Smooth muscle cell (in vitro differentiated cells): ENCODE data around the gene GDPD2. TPM values are rescaled to one million over a fixed set of nuclear protein-coding genes. Genes with fewer than 3 reads are reported as not detected.

Experiments used
- DNase-seq: peaks from one replicate; lab custom pipeline; 2025; ENCODE audit not compliant: unreplicated experiment; lab: John Stamatoyannopoulos, UW
- H2AFZ ChIP-seq: fragments of 200-600 bp; sonication (generic); 2 replicates; pipeline ENCODE4 v1.6.0; 2016; ENCODE audit warnings: antibody characterized with exemption, low read depth, mild to moderate bottlenecking
- H3F3A ChIP-seq: fragments of 200-600 bp; sonication (generic); 2 replicates; pipeline ENCODE4 v1.6.0; 2017; ENCODE audit warnings: antibody characterized with exemption, low read depth
- H3K27ac ChIP-seq: fragments of 200-600 bp; sonication (generic); 2 replicates; pipeline ENCODE4 v1.5.1; 2016; ENCODE audit warnings: low read depth, mild to moderate bottlenecking
- H3K27me3 ChIP-seq: fragments of 200-600 bp; sonication (generic); 2 replicates; pipeline ENCODE4 v1.6.1; 2016; ENCODE audit warnings: low read depth, mild to moderate bottlenecking
- H3K36me3 ChIP-seq: fragments of 200-600 bp; sonication (generic); 2 replicates; pipeline ENCODE4 v1.5.1; 2016; ENCODE audit warnings: low read depth
- H3K4me1 ChIP-seq: fragments of 200-600 bp; sonication (generic); 2 replicates; pipeline ENCODE4 v1.5.1; 2016; ENCODE audit warnings: low read depth
- H3K4me2 ChIP-seq: fragments of 200-600 bp; sonication (generic); 2 replicates; pipeline ENCODE4 v1.6.0; 2016; ENCODE audit warnings: mild to moderate bottlenecking
- H3K4me3 ChIP-seq: fragments of 200-600 bp; sonication (generic); 2 replicates; pipeline ENCODE4 v1.5.1; 2016; ENCODE audit warnings: mild to moderate bottlenecking
- H3K79me2 ChIP-seq: fragments of 200-600 bp; sonication (generic); 2 replicates; pipeline ENCODE4 v1.6.0; 2016; ENCODE audit warnings: low read depth, mild to moderate bottlenecking
- H3K9ac ChIP-seq: fragments of 200-600 bp; sonication (generic); 2 replicates; pipeline ENCODE4 v1.6.0; 2016; ENCODE audit warnings: low read depth
- H3K9me3 ChIP-seq: fragments of 200-600 bp; sonication (generic); replicated peaks from 2 replicates; pipeline ENCODE4 v1.5.1; 2016; ENCODE audit warnings: low read depth
- H4K20me1 ChIP-seq: fragments of 200-600 bp; sonication (generic); 2 replicates; pipeline ENCODE4 v1.6.0; 2016; ENCODE audit warnings: low read depth
- CTCF ChIP-seq: fragments of 200-600 bp; sonication (generic); IDR thresholded peaks from 2 replicates; pipeline ENCODE4 v1.5.1; 2017; ENCODE audit warnings: borderline replicate concordance, mild to moderate bottlenecking, antibody characterized with exemption; ENCODE audit not compliant: insufficient read depth, poor library complexity, severe bottlenecking
- WGBS: methylation state at CpG from one replicate; pipeline ENCODE4 v1.1.7; 2016; ENCODE audit warnings: low lambda C conversion rate; 5-methylcytosine and 5-hydroxymethylcytosine counted together
- polyA plus RNA-seq: library from polyadenylated mRNA; unstranded; fragments of >200 nt; fragmentation: Nextera tagmentation; extraction: Ambion mirVana; gene quantifications from 2 replicates; pipeline ENCODE4 v1.2.1, GENCODE V29; 2016
- total RNA-seq: library from RNA; depleted of rRNA; stranded (reverse); fragments of >200 nt; gene quantifications from 2 replicates; pipeline ENCODE4 v1.2.3, GENCODE V29; 2014

Gene GDPD2
- total and polyA plus RNA-seq, 2 experiments from 2014 or later: not detected

GRCh38 chrX:70402721-70403120 lies 20.4 kb upstream of the GDPD2 start:
- no peak overlapping the region for H3K27ac ChIP-seq
- WGBS: 68% methylated on average over 2 of the region's 2 CpGs
- H3K4me3 ChIP-seq: no peak overlapping the region
- H2AFZ ChIP-seq: no peak overlapping the region
- H3K27me3 ChIP-seq: no peaks in the 10 kb centered on the region
- H3K4me1 ChIP-seq: no peaks in the 10 kb centered on the region
- no peaks in the 10 kb centered on the region for H3F3A ChIP-seq
- H3K9me3 ChIP-seq: no peaks in the 10 kb centered on the region
- no peak for TF ChIP-seq CTCF
- no peak for DNase-seq
- no peaks in the 10 kb centered on the region for H3K36me3 ChIP-seq
- H3K79me2 ChIP-seq: no peaks in the 10 kb centered on the region
- H3K9ac ChIP-seq: no peak overlapping the region
- H3K4me2 ChIP-seq: no peak overlapping the region
- no peaks in the 10 kb centered on the region for H4K20me1 ChIP-seq

GRCh38 chrX:70405003-70405402 lies 18.1 kb upstream of the GDPD2 start:
- no peaks in the 10 kb centered on the region for H3K36me3 ChIP-seq
- no peaks in the 10 kb centered on the region for H3F3A ChIP-seq
- H3K79me2 ChIP-seq: no peaks in the 10 kb centered on the region
- no peaks in the 10 kb centered on the region for H4K20me1 ChIP-seq
- no peak overlapping the region for H3K27ac ChIP-seq
- no peaks in the 10 kb centered on the region for H3K9me3 ChIP-seq
- H3K4me1 ChIP-seq: no peaks in the 10 kb centered on the region
- no peak overlapping the region for H2AFZ ChIP-seq
- no peak for TF ChIP-seq CTCF
- no peak overlapping the region for H3K4me3 ChIP-seq
- H3K4me2 ChIP-seq: no peak overlapping the region
- H3K9ac ChIP-seq: no peak overlapping the region
- DNase-seq: no peak
- WGBS: 78% methylated on average over 1 of the region's 1 CpG
- H3K27me3 ChIP-seq: no peaks in the 10 kb centered on the region

- H3K36me3 ChIP-seq: no peaks in the 10 kb centered on the region
- WGBS: 72% methylated on average over 2 of the region's 2 CpGs
- H4K20me1 ChIP-seq: no peaks in the 10 kb centered on the region
- no peak overlapping the region for H3K9ac ChIP-seq
- H3K27ac ChIP-seq: no peak overlapping the region
- H2AFZ ChIP-seq: no peak overlapping the region
- H3F3A ChIP-seq: no peaks in the 10 kb centered on the region
- TF ChIP-seq CTCF: no peak
- no peak overlapping the region for H3K4me3 ChIP-seq
- H3K27me3 ChIP-seq: no peaks in the 10 kb centered on the region
- H3K4me1 ChIP-seq: no peaks in the 10 kb centered on the region
- DNase-seq: no peak
- H3K79me2 ChIP-seq: no peaks in the 10 kb centered on the region
- no peaks in the 10 kb centered on the region for H3K9me3 ChIP-seq
- no peak overlapping the region for H3K4me2 ChIP-seq
Observed at GRCh38 chrX:70410921-70411320, 12.2 kb upstream of the GDPD2 start.

GRCh38 chrX:70411475-70411874 lies 11.6 kb upstream of the GDPD2 start:
- no peak overlapping the region for H3K27ac ChIP-seq
- no peak overlapping the region for H2AFZ ChIP-seq
- no peaks in the 10 kb centered on the region for H3K27me3 ChIP-seq
- H3K36me3 ChIP-seq: no peaks in the 10 kb centered on the region
- no peaks in the 10 kb centered on the region for H3K79me2 ChIP-seq
- DNase-seq: no peak
- no peak overlapping the region for H3K4me2 ChIP-seq
- H4K20me1 ChIP-seq: no peaks in the 10 kb centered on the region
- no peaks in the 10 kb centered on the region for H3F3A ChIP-seq
- H3K9me3 ChIP-seq: no peaks in the 10 kb centered on the region
- no peaks in the 10 kb centered on the region for H3K4me1 ChIP-seq
- H3K9ac ChIP-seq: no peak overlapping the region
- TF ChIP-seq CTCF: no peak
- H3K4me3 ChIP-seq: no peak overlapping the region
- WGBS: 72% methylated on average over 3 of the region's 3 CpGs
